K562 (cell line): ENCODE data around the gene FAM53B. TPM values are rescaled to one million over a fixed set of nuclear protein-coding genes. Genes with fewer than 3 reads are reported as not detected.

Source experiments
- ATAC-seq: fragments of 200-7000 bp; cut with Tn5 transposase; 3 replicates; pipeline ENCODE4 v1.9.1; 2020; ENCODE audit warnings: moderate library complexity
- BruUV-seq: library from RNA; stranded (reverse); fragments of 400-500 nt; replicated peaks from 2 replicates; lab custom pipeline; 2021; lab: Mats Ljungman, UMichigan
- CTCF ChIA-PET: fragments of 300-600 bp; formaldehyde crosslinking; extraction: SDS; loops from one replicate; lab custom pipeline; 2021; ENCODE audit warnings: low intra/inter-chr PET ratio; lab: Yijun Ruan, JAX
- POLR2A ChIA-PET: fragments of 300-600, 350-650 bp; sonication (Branson Sonifier 250); formaldehyde crosslinking; extraction: SDS; loops from one replicate; lab custom pipeline; 2021; ENCODE audit warnings: antibody characterized with exemption, inconsistent platforms; lab: Yijun Ruan, JAX
- DNase-seq, 4 experiments: peaks; one replicate each; pipeline versions ENCODE4 v3.0.0 to v3.0.0-alpha.2; 2011 to 2018; ENCODE audit warnings: low spot score in 3 of 4, mixed read lengths in 3 of 4; ENCODE audit errors: extremely low read depth in 1 of 4
- FAIRE-seq: peaks from 2 replicates; lab custom pipeline; 2011; peaks lifted over from hg19 to GRCh38; lab: Jason Lieb, UNC
- H2AFZ ChIP-seq: 2 replicates; pipeline ENCODE4 v1.6.0; 2011; ENCODE audit warnings: low read depth, low read length, control low read depth, inconsistent platforms
- H3K27ac ChIP-seq: fragments of 200-600 bp; 3 replicates; pipeline ENCODE4 v1.8.0; 2011; ENCODE audit warnings: low read depth, mild to moderate bottlenecking, control low read depth, inconsistent platforms, low read length, moderate library complexity, mixed read lengths; ENCODE audit errors: extremely low read depth
- H3K27me3 ChIP-seq, 2 experiments: fragments of 300-600 bp in 1 of 2; 2 replicates in 1 of 2; 3 replicates in 1 of 2; pipeline versions ENCODE4 v1.6.0 to v1.8.0; 2011; ENCODE audit warnings: inconsistent platforms in 2 of 2, low read length in 2 of 2, mild to moderate bottlenecking in 1 of 2, mixed read lengths in 1 of 2, moderate library complexity in 1 of 2; ENCODE audit not compliant: control insufficient read depth in 2 of 2, insufficient read depth in 2 of 2
- H3K36me3 ChIP-seq: fragments of 300-600 bp; 3 replicates; pipeline ENCODE4 v1.8.0; 2011; ENCODE audit warnings: mild to moderate bottlenecking, low read length, inconsistent platforms; ENCODE audit not compliant: control insufficient read depth, insufficient read depth
- H3K4me1 ChIP-seq, 2 experiments: fragments of 200-600 bp in 1 of 2; replicated peaks in 1 of 2; 2 replicates in 1 of 2; 3 replicates in 1 of 2; pipeline versions ENCODE4 v1.5.1 to v1.8.0; 2011; ENCODE audit warnings: inconsistent platforms in 2 of 2, low read length in 2 of 2, mild to moderate bottlenecking in 1 of 2, mixed read lengths in 1 of 2, moderate library complexity in 1 of 2; ENCODE audit not compliant: control insufficient read depth in 2 of 2, insufficient read depth in 2 of 2
- H3K4me2 ChIP-seq: 2 replicates; pipeline ENCODE4 v1.6.1; 2011; ENCODE audit warnings: low read length, control low read depth, inconsistent platforms, mixed read lengths; ENCODE audit not compliant: insufficient read depth
- H3K4me3 ChIP-seq: fragments of 200-600 bp; sonication (generic), shearing (Covaris generic); 2 replicates; pipeline ENCODE4 v1.5.1; 2016; ENCODE audit warnings: control low read depth, inconsistent platforms
- H3K79me2 ChIP-seq: fragments of 200-600 bp; 3 replicates; pipeline ENCODE4 v1.8.0; 2011; ENCODE audit warnings: low read length, inconsistent platforms; ENCODE audit not compliant: control insufficient read depth, insufficient read depth
- H3K9ac ChIP-seq, 2 experiments: 2 replicates each; pipeline versions ENCODE4 v1.6.0 to v1.6.1; 2011; ENCODE audit warnings: low read depth in 2 of 2, low read length in 2 of 2, control low read depth in 1 of 2, inconsistent platforms in 1 of 2, mild to moderate bottlenecking in 1 of 2, mixed read lengths in 1 of 2; ENCODE audit not compliant: insufficient read depth in 1 of 2
- H3K9me1 ChIP-seq: one replicate; pipeline ENCODE4 v1.6.0; 2011; ENCODE audit warnings: inconsistent platforms, mild to moderate bottlenecking, low read length, moderate library complexity; ENCODE audit not compliant: control insufficient read depth, insufficient read depth
- H3K9me3 ChIP-seq: replicated peaks from 2 replicates; pipeline ENCODE4 v1.5.1; 2011; ENCODE audit warnings: low read depth, low read length, inconsistent platforms; ENCODE audit not compliant: control insufficient read depth, insufficient read depth
- H4K20me1 ChIP-seq: replicated peaks from 2 replicates; pipeline ENCODE4 v1.6.1; 2011; ENCODE audit warnings: low read length, inconsistent platforms, mixed read lengths; ENCODE audit not compliant: control insufficient read depth, insufficient read depth
- EP300 ChIP-seq: IDR thresholded peaks from 2 replicates; pipeline ENCODE4 v1.6.1; 2012; ENCODE audit warnings: low read length, improper control_type of control experiment
- KLF6 ChIP-seq: fragments of 250-450 bp; sonication (Bioruptor Pico); IDR thresholded peaks from 2 replicates; pipeline ENCODE4 v1.4.0; 2020; ENCODE audit warnings: mild to moderate bottlenecking, moderate library complexity, borderline replicate concordance
- MAFF ChIP-seq: IDR thresholded peaks from 2 replicates; pipeline ENCODE4 v1.6.1; 2012; ENCODE audit warnings: low read length, improper control_type of control experiment
- MYC ChIP-seq, 2 experiments: fragments of 250-450 bp in 1 of 2; sonication (Bioruptor Pico) in 1 of 2; IDR thresholded peaks; 2 replicates each; pipeline versions ENCODE4 v1.5.1 to v1.6.1; 2012 to 2021; ENCODE audit warnings: low read depth in 2 of 2, borderline replicate concordance in 1 of 2, improper control_type of control experiment in 1 of 2, low read length in 1 of 2, mild to moderate bottlenecking in 1 of 2, moderate library complexity in 1 of 2
- ZNF511 ChIP-seq: sonication (generic); formaldehyde crosslinking; IDR thresholded peaks from 2 replicates; pipeline ENCODE4 v1.8.0; 2022; ENCODE audit warnings: mild to moderate bottlenecking, missing genetic modification reagents
- ZNF586 ChIP-seq: fragments of 450-650 bp; formaldehyde crosslinking; conservative IDR thresholded peaks from 2 replicates; pipeline ENCODE4 v1.4.0; 2020; ENCODE audit warnings: mild to moderate bottlenecking, moderate library complexity
- WGBS: fragments of 100-300 bp; shearing (Covaris generic); methylation state at CpG from one replicate; pipeline ENCODE4 v1.1.6; 2016; ENCODE audit warnings: low coverage, mixed read lengths; ENCODE audit not compliant: insufficient coverage; ENCODE audit errors: missing lambda C conversion rate; 5-methylcytosine and 5-hydroxymethylcytosine counted together
- in situ Hi-C: fragments of 300-500 bp; cut with MboI; formaldehyde crosslinking; loops from 4 replicates; pipeline ENCODE4 v1.15.0; 2018; ENCODE audit warnings: inconsistent platforms, mixed read lengths
- intact Hi-C: fragments of 100-400 bp; cut with micrococcal nuclease; formaldehyde crosslinking; loops from 2 replicates; pipeline ENCODE4 v1.14.2; 2022
- polyA plus RNA-seq, 8 experiments: library from polyadenylated mRNA; depleted of rRNA in 4 of 8; stranded (reverse) in 5 of 8; unstranded in 3 of 8; fragments of >200 nt; fragmentation: Nextera tagmentation in 2 of 8; fragmentation: Illumina TruSeq in 1 of 8; extraction: Ambion mirVana in 2 of 8; extraction: Trizol in 1 of 8; gene quantifications; 2 replicates each; pipeline versions ENCODE4 v1.2.1 to v1.2.3, GENCODE V29; 2011 to 2014; ENCODE audit warnings: inconsistent platforms in 1 of 8, missing spikeins in 1 of 8
- total RNA-seq, 7 experiments: library from RNA; depleted of rRNA in 6 of 7; stranded (reverse); fragments of >200 nt in 6 of 7; fragmentation: Illumina TruSeq in 2 of 7; extraction: Trizol in 2 of 7; gene quantifications; 2 replicates each; pipeline versions ENCODE4 v1.2.1 to v1.2.3, GENCODE V29; 2011 to 2021; ENCODE audit warnings: low replicate concordance in 1 of 7
- TF ChIP-seq, protein P1 (sequence below): fragments of 250-450 bp; sonication (Bioruptor Pico); IDR thresholded peaks from 2 replicates; pipeline ENCODE4 v1.9.0; 2021; ENCODE audit warnings: mild to moderate bottlenecking, inconsistent platforms

Gene FAM53B
- total and polyA plus RNA-seq, 9 of the 15 experiments (the other 6 are each of a cell fraction or from before 2014, with no cell fraction given): 0.03 to 16.5 (median 5.0) TPM

GRCh38 chr10:124644236-124644635, 99.9 kb downstream of the FAM53B start:
- DNase-seq (no peak), ATAC-seq (no peak), FAIRE-seq (no peak)
- H3K36me3 ChIP-seq: peaks cover 12% of the 10 kb centered on the region; the same call in 1 of the 3 replicates
- WGBS: 88% methylated on average over 4 of the region's 4 CpGs
- no peaks in the 10 kb centered on the region; the same call in 1 of the 2 replicates for H3K9me3 ChIP-seq
- TF ChIP-seq ZNF511 (CRISPR knock-in tag) (no peak), ZNF586 (no peak), MAFF (no peak), EP300 (no peak), KLF6 (CRISPR knock-in tag) (no peak), MYC (IDR thresholded peaks at IDR 0.05; ENCODE audit: low read depth, low read length) (no peak), MYC (CRISPR knock-in tag; IDR thresholded peaks at IDR 0.05; ENCODE audit: borderline replicate concordance, low read depth) (no peak)
- TF ChIP-seq, protein P1, sequence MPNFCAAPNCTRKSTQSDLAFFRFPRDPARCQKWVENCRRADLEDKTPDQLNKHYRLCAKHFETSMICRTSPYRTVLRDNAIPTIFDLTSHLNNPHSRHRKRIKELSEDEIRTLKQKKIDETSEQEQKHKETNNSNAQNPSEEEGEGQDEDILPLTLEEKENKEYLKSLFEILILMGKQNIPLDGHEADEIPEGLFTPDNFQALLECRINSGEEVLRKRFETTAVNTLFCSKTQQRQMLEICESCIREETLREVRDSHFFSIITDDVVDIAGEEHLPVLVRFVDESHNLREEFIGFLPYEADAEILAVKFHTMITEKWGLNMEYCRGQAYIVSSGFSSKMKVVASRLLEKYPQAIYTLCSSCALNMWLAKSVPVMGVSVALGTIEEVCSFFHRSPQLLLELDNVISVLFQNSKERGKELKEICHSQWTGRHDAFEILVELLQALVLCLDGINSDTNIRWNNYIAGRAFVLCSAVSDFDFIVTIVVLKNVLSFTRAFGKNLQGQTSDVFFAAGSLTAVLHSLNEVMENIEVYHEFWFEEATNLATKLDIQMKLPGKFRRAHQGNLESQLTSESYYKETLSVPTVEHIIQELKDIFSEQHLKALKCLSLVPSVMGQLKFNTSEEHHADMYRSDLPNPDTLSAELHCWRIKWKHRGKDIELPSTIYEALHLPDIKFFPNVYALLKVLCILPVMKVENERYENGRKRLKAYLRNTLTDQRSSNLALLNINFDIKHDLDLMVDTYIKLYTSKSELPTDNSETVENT (CRISPR knock-in tag): no peak
- no peak overlapping the region for H3K27ac ChIP-seq
- ChIA-PET POLR2A (interaction anchor here (0.6 kb wide), 1 partner anchor 117 kb away, joined by 3 read pairs; no protein-coding TSS in a partner anchor), CTCF (no interaction called here)
- BruUV-seq: no TSS peak
- in situ Hi-C loops: no loop called here
- peaks cover 4% of the 10 kb centered on the region; the same call in 1 of the 2 replicates for H4K20me1 ChIP-seq
- no peaks in the 10 kb centered on the region for H3K9me1 ChIP-seq
- H3K4me2 ChIP-seq: no peak overlapping the region
- H3K27me3 ChIP-seq: no peaks in the 10 kb centered on the region
- no peak overlapping the region for H3K4me3 ChIP-seq
- no peak overlapping the region for H3K9ac ChIP-seq
- no peak overlapping the region for H2AFZ ChIP-seq
- H3K4me1 ChIP-seq: peaks cover 53 to 74% of the 10 kb centered on the region in 2 experiments
- intact Hi-C loops: no loop called here
- peaks cover 27% of the 10 kb centered on the region for H3K79me2 ChIP-seq
